ENCODE data around the gene TBRG4.

The TBRG4 gene

GRCh38 chr7:45055016-45055415, 56.5 kb downstream of the TBRG4 start:
- no peak for DNase-seq (ENCODE audit: low spot score)

GRCh38 chr7:45054442-45054841, 57.1 kb downstream of the TBRG4 start:
- no peak for DNase-seq (ENCODE audit: low spot score)

- no peak for DNase-seq (ENCODE audit: low spot score)
Measured at GRCh38 chr7:45053941-45054340, 57.6 kb downstream of the TBRG4 start.

GRCh38 chr7:45053401-45053800, 58.1 kb downstream of the TBRG4 start:
- DNase-seq (ENCODE audit: low spot score): no peak

- no peak for DNase-seq (ENCODE audit: low spot score)
Measured at GRCh38 chr7:45052011-45052410, 59.5 kb downstream of the TBRG4 start.

GRCh38 chr7:45050198-45050597, 61.3 kb downstream of the TBRG4 start:
- no peak for DNase-seq (ENCODE audit: low spot score)

All from AG20443 (cell line).